ENCODE results near the gene ZFHX2.

- TF ChIP-seq CTCF (IDR thresholded peaks at IDR 0.05) (no peak), POLR2A (IDR thresholded peaks at IDR 0.05) (no peak)
Measured at GRCh38 chr14:23579739-23580138, 28.2 kb upstream of the ZFHX2 start.
